Lung (tissue), 12 donors: ENCODE measurements around the gene CD58. TPM values are rescaled to one million over a fixed set of nuclear protein-coding genes. Genes with fewer than 3 reads are reported as not detected.

Experiments
- ATAC-seq: fragments of 200-7000 bp; cut with Tn5 transposase; one replicate; pipeline ENCODE4 v1.9.1; 2020; ENCODE audit warnings: moderate number of reproducible peaks; ENCODE audit not compliant: insufficient read depth, low FRiP score
- DNase-seq, 3 donors: peaks; one replicate each; pipeline ENCODE4 v3.0.0-alpha.2; 2013 to 2017
- H3K27ac ChIP-seq, 2 donors: one replicate each; pipeline ENCODE4 v1.5.1; 2013; ENCODE audit warnings: mild to moderate bottlenecking in 2 of 2, moderate library complexity in 2 of 2, control low read depth in 1 of 2, inconsistent platforms in 1 of 2, low read depth in 1 of 2, low read length in 1 of 2
- H3K27me3 ChIP-seq, 3 donors: one replicate each; pipeline ENCODE4 v1.5.1; 2013; ENCODE audit warnings: low read length in 2 of 3; ENCODE audit not compliant: control insufficient read depth in 3 of 3, insufficient read depth in 3 of 3
- H3K36me3 ChIP-seq, 4 donors: one replicate each; pipeline ENCODE4 v1.5.1; 2013; ENCODE audit warnings: low read length in 4 of 4, mild to moderate bottlenecking in 1 of 4, moderate library complexity in 1 of 4; ENCODE audit not compliant: control insufficient read depth in 4 of 4, insufficient read depth in 4 of 4
- H3K4me1 ChIP-seq, 5 donors: one replicate each; pipeline ENCODE4 v1.5.1; 2013; ENCODE audit warnings: low read length in 5 of 5, mild to moderate bottlenecking in 2 of 5, moderate library complexity in 1 of 5; ENCODE audit not compliant: control insufficient read depth in 5 of 5, insufficient read depth in 5 of 5
- H3K4me3 ChIP-seq: one replicate; pipeline ENCODE4 v1.5.1; 2013; ENCODE audit warnings: mild to moderate bottlenecking, control low read depth, moderate library complexity
- H3K9ac ChIP-seq, 2 donors: one replicate each; pipeline ENCODE4 v1.5.1; 2013; ENCODE audit warnings: low read length in 2 of 2, control low read depth in 1 of 2; ENCODE audit not compliant: insufficient read depth in 1 of 2
- H3K9me3 ChIP-seq, 4 donors: one replicate each; pipeline ENCODE4 v1.5.1; 2013; ENCODE audit warnings: low read length in 3 of 4, mild to moderate bottlenecking in 1 of 4, moderate library complexity in 1 of 4; ENCODE audit not compliant: control insufficient read depth in 4 of 4, insufficient read depth in 3 of 4
- WGBS, 2 donors: extraction: QIAGEN DNeasy Blood & Tissue Kit; methylation state at CpG; one replicate each; pipeline ENCODE4 v1.1.7; 2013; 5-methylcytosine and 5-hydroxymethylcytosine counted together
- polyA plus RNA-seq, 2 donors: library from polyadenylated mRNA; stranded (reverse); fragments of 200-250 nt; gene quantifications; one replicate each; pipeline ENCODE4 v1.2.1, GENCODE V29; 2013
- total RNA-seq, 2 donors: library from RNA; depleted of rRNA in 1 of 2; stranded (reverse); fragments of >200 nt in 1 of 2; gene quantifications; one replicate each; pipeline ENCODE4 v1.2.1, GENCODE V29; 2014 to 2021
- TF ChIP-seq, protein P1 (sequence below): IDR thresholded peaks from 2 replicates; pipeline ENCODE4 v1.5.1; 2012; ENCODE audit warnings: mild to moderate bottlenecking; ENCODE audit errors: control extremely low read depth, extremely low read depth
- donor health status: control.
- donor health status: control.
- donor health status: Bipolar disorder and iron deficiency.
- donor health status: healthy.
- donor health status: DM: yes; HTN: yes; CAD: no.

The CD58 gene
- total and polyA plus RNA-seq, 4 donors = 27.5 to 52.1 (median 28.7) TPM

DNA sequence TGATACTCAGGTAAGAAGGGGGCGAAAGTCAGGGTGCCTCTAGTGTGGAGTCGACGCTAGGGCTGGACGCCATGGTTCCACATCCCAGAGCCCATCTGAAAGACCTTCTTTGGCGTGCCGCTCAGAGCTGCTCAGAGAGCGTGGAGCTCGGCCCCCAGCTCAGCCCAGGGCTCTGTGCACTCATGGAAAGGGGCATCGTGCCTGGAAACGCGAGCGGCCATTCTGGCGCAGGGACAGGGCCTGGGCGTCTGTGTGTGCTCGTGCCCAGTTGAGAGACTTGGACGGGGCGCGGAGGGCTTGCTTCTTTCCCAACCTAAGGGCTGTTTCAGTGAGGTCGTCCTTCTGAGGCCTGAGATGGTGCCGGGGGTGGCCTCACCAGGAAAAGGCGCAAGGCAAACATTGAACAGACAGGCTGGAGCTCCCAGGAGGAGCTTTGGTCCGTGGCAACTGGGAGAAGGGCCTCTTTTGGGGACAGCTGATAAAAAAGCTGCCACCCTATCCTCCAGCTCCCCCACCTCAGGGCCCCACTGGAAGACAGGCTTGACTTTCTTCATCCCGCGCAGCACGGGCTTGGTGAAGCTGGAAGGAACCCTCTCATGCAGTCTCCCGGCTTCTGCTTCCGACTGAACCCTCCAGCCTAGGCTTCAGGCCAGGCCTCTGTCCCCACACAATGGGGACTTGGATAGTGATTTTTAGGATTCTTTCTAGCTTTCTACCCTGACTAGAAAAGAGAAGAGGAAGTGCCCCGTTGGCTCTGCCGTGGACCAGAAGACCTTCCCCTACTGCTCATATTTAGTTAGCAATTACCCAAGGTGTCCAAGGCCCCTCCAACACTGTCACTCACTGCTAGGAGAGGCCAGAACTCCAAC lies 77.1 kb downstream of the CD58 start:
- no peaks in the 10 kb centered on the region for H3K27me3 ChIP-seq
- no peaks in the 10 kb centered on the region for H3K9me3 ChIP-seq
- no peak overlapping the region for H3K27ac ChIP-seq
- WGBS, 2 donors = 92 to 93% methylated on average over 29 of the region's 29 CpGs
- H3K9ac ChIP-seq = no peak overlapping the region
- DNase-seq (no peak), ATAC-seq (no peak)
- H3K4me1 ChIP-seq = peaks cover 2 to 21% (median 5%) of the 10 kb centered on the region in 5 donors
- H3K36me3 ChIP-seq = no peaks in the 10 kb centered on the region
- TF ChIP-seq, protein P1, sequence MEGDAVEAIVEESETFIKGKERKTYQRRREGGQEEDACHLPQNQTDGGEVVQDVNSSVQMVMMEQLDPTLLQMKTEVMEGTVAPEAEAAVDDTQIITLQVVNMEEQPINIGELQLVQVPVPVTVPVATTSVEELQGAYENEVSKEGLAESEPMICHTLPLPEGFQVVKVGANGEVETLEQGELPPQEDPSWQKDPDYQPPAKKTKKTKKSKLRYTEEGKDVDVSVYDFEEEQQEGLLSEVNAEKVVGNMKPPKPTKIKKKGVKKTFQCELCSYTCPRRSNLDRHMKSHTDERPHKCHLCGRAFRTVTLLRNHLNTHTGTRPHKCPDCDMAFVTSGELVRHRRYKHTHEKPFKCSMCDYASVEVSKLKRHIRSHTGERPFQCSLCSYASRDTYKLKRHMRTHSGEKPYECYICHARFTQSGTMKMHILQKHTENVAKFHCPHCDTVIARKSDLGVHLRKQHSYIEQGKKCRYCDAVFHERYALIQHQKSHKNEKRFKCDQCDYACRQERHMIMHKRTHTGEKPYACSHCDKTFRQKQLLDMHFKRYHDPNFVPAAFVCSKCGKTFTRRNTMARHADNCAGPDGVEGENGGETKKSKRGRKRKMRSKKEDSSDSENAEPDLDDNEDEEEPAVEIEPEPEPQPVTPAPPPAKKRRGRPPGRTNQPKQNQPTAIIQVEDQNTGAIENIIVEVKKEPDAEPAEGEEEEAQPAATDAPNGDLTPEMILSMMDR = no peak
- H3K4me3 ChIP-seq = no peak overlapping the region

DNA sequence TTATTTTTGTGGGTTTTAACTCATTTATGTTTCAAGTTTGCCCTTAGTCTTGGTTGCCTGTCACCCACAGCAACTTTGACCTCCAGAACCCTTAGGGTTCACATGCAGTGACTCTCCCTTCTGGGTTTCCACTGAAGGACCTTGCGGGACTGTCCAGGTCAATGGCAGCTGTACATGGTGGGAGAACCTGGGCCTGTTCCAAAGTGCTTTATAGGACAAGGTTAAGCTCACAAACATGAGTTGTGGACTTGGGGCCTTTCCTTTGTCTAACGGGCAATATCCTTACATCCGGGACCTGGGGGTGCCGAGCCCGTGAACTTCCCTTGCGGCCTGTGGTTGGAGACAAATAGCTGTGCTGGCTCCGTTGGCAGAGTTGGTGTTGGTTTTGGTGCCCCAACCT lies 77.8 kb downstream of the CD58 start:
- no peaks in the 10 kb centered on the region for H3K9me3 ChIP-seq
- no peaks in the 10 kb centered on the region for H3K27me3 ChIP-seq
- H3K9ac ChIP-seq = no peak overlapping the region
- no peak for ATAC-seq
- H3K27ac ChIP-seq = no peak overlapping the region
- TF ChIP-seq, protein P1 = no peak
- WGBS, 2 donors = 92 to 94% methylated on average over 7 of the region's 7 CpGs
- H3K36me3 ChIP-seq = no peaks in the 10 kb centered on the region
- peaks cover 2 to 18% (median 5%) of the 10 kb centered on the region in 5 donors for H3K4me1 ChIP-seq
- no peak for DNase-seq
- H3K4me3 ChIP-seq = no peak overlapping the region

DNA sequence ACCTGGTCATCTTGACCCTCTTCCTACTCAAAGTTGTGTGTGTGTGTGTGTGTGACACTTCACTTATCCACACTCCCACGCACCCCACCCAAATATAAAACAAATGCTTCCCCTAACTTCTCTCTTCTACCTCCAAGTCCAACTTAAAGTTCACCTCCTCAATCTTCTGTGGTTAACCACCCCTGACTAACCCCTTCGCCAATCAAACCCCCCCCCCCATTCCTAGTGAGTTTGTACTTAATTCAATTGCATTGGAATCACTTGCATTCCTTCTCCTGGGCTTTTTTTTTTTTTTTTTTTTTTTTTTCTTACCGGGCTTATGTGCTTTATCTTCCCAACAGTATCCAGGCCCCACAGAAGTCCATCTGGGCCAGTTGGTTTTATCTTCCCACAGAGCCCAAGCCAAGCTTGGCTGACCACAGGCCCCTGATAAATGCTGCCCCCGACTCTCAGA lies 78.4 kb downstream of the CD58 start:
- 78 to 84% methylated on average over 4 of the region's 4 CpGs for WGBS, 2 donors
- Histone ChIP-seq H3K4me1 (peaks cover 1 to 18% (median 5%) of the 10 kb centered on the region in 5 donors), H3K27ac (no peak overlapping the region), H3K27me3 (no peaks in the 10 kb centered on the region), H3K9ac (no peak overlapping the region), H3K4me3 (no peak overlapping the region), H3K9me3 (no peaks in the 10 kb centered on the region), H3K36me3 (no peaks in the 10 kb centered on the region)
- TF ChIP-seq, protein P1 = no peak
- no peak for DNase-seq
- ATAC-seq = no peak
